Astrocyte (in vitro differentiated cells and primary cell): ENCODE measurements around the gene MYPOP. TPM values are rescaled to one million over a fixed set of nuclear protein-coding genes. Genes with fewer than 3 reads are reported as not detected.
"Not testable (repeated sequence)": the region's sequence is repeated elsewhere in the genome, so short reads cannot be mapped to it uniquely, and the experiment has no call there.

ENCODE experiments used
- DNase-seq: peaks from one replicate; pipeline ENCODE4 v3.0.0-alpha.2; 2010; ENCODE audit warnings: low read depth
- FAIRE-seq: peaks from 2 replicates; lab custom pipeline; 2011; peaks lifted over from hg19 to GRCh38; lab: Jason Lieb, UNC
- H2AFZ ChIP-seq: 2 replicates; pipeline ENCODE4 v1.6.0; 2012; ENCODE audit warnings: low read depth, low read length, inconsistent platforms
- H3K27ac ChIP-seq: 2 replicates; pipeline ENCODE4 v1.5.1; 2011; ENCODE audit warnings: low read depth, low read length, inconsistent platforms
- H3K27me3 ChIP-seq: 2 replicates; pipeline ENCODE4 v1.6.0; 2011; ENCODE audit warnings: low read length, inconsistent platforms; ENCODE audit not compliant: insufficient read depth
- H3K36me3 ChIP-seq: 2 replicates; pipeline ENCODE4 v1.5.1; 2011; ENCODE audit warnings: low read length, inconsistent platforms; ENCODE audit not compliant: insufficient read depth
- H3K4me1 ChIP-seq: 2 replicates; pipeline ENCODE4 v1.5.1; 2011; ENCODE audit warnings: low read length, inconsistent platforms; ENCODE audit not compliant: insufficient read depth
- H3K4me2 ChIP-seq: 2 replicates; pipeline ENCODE4 v1.6.0; 2012; ENCODE audit warnings: low read length, inconsistent platforms
- H3K4me3 ChIP-seq: 2 replicates; pipeline ENCODE4 v1.5.1; 2011; ENCODE audit warnings: low read depth, mild to moderate bottlenecking, low read length, inconsistent platforms; ENCODE audit not compliant: insufficient read depth
- H3K79me2 ChIP-seq: 2 replicates; pipeline ENCODE4 v1.6.0; 2012; ENCODE audit warnings: mild to moderate bottlenecking, low read length, inconsistent platforms; ENCODE audit not compliant: insufficient read depth
- H3K9ac ChIP-seq: 2 replicates; pipeline ENCODE4 v1.6.0; 2012; ENCODE audit warnings: mild to moderate bottlenecking, low read length, inconsistent platforms
- H3K9me3 ChIP-seq: 2 replicates; pipeline ENCODE4 v1.5.1; 2012; ENCODE audit warnings: low read depth, mild to moderate bottlenecking, low read length, inconsistent platforms; ENCODE audit not compliant: insufficient read depth
- H4K20me1 ChIP-seq: 2 replicates; pipeline ENCODE4 v1.6.0; 2012; ENCODE audit warnings: low read length, inconsistent platforms; ENCODE audit not compliant: insufficient read depth
- H3K27ac Mint-ChIP-seq: one replicate; pipeline ENCODE4 v1.8.0; 2021; ENCODE audit warnings: mild to moderate bottlenecking, mixed read lengths; ENCODE audit not compliant: unreplicated experiment
- H3K27me3 Mint-ChIP-seq: one replicate; pipeline ENCODE4 v1.8.0; 2021; ENCODE audit warnings: low read depth, mixed read lengths; ENCODE audit not compliant: unreplicated experiment
- H3K36me3 Mint-ChIP-seq: one replicate; pipeline ENCODE4 v1.8.0; 2021; ENCODE audit warnings: low read depth, mixed read lengths; ENCODE audit not compliant: unreplicated experiment
- H3K4me1 Mint-ChIP-seq: one replicate; pipeline ENCODE4 v1.8.0; 2021; ENCODE audit warnings: low read depth, mixed read lengths; ENCODE audit not compliant: unreplicated experiment
- H3K4me3 Mint-ChIP-seq: one replicate; pipeline ENCODE4 v1.8.0; 2021; ENCODE audit warnings: mild to moderate bottlenecking, moderate library complexity, mixed read lengths; ENCODE audit not compliant: unreplicated experiment
- H3K9me3 Mint-ChIP-seq: one replicate; pipeline ENCODE4 v1.8.0; 2021; ENCODE audit warnings: mild to moderate bottlenecking, mixed read lengths; ENCODE audit not compliant: unreplicated experiment
- EZH2 ChIP-seq: IDR thresholded peaks from 2 replicates; pipeline ENCODE4 v1.6.1; 2012; ENCODE audit warnings: mild to moderate bottlenecking, low read length, inconsistent platforms; ENCODE audit not compliant: insufficient read depth
- total RNA-seq: library from RNA; stranded (reverse); gene quantifications from 2 replicates; pipeline ENCODE4 v1.2.1, GENCODE V29; 2021
- TF ChIP-seq, protein P1 (sequence below): IDR thresholded peaks from 2 replicates; pipeline ENCODE4 v1.5.1; 2011; ENCODE audit warnings: low read depth, mild to moderate bottlenecking, inconsistent platforms, low read length, moderate library complexity; ENCODE audit not compliant: insufficient read depth

MYPOP gene
- total RNA-seq, 1 donor from 2014 or later, result 11.0 TPM

DNA sequence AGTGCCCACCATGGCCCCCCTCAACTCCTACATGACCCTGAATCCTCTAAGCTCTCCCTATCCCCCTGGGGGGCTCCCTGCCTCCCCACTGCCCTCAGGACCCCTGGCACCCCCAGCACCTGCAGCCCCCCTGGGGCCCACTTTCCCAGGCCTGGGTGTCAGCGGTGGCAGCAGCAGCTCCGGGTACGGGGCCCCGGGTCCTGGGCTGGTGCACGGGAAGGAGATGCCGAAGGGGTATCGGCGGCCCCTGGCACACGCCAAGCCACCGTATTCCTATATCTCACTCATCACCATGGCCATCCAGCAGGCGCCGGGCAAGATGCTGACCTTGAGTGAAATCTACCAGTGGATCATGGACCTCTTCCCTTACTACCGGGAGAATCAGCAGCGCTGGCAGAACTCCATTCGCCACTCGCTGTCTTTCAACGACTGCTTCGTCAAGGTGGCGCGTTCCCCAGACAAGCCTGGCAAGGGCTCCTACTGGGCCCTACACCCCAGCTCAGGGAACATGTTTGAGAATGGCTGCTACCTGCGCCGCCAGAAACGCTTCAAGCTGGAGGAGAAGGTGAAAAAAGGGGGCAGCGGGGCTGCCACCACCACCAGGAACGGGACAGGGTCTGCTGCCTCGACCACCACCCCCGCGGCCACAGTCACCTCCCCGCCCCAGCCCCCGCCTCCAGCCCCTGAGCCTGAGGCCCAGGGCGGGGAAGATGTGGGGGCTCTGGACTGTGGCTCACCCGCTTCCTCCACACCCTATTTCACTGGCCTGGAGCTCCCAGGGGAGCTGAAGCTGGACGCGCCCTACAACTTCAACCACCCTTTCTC lies 30.1 kb downstream of the MYPOP start:
- Mint-ChIP-seq H3K36me3 (no peaks in the 10 kb centered on the region), H3K9me3 (no peaks in the 10 kb centered on the region), H3K27ac (no peak overlapping the region), H3K4me3 (no peak overlapping the region), H3K4me1 (no peaks in the 10 kb centered on the region), H3K27me3 (no peaks in the 10 kb centered on the region)
- Histone ChIP-seq H3K27ac (no peak overlapping the region), H2AFZ (no peak overlapping the region), H3K27me3 (no peaks in the 10 kb centered on the region), H3K79me2 (no peaks in the 10 kb centered on the region), H3K4me1 (peaks cover 11% of the 10 kb centered on the region), H4K20me1 (no peaks in the 10 kb centered on the region), H3K9ac (no peak overlapping the region), H3K4me2 (no peak overlapping the region), H3K9me3 (no peaks in the 10 kb centered on the region), H3K4me3 (no peak overlapping the region), H3K36me3 (no peaks in the 10 kb centered on the region)
- no peak for TF ChIP-seq EZH2
- TF ChIP-seq, protein P1, sequence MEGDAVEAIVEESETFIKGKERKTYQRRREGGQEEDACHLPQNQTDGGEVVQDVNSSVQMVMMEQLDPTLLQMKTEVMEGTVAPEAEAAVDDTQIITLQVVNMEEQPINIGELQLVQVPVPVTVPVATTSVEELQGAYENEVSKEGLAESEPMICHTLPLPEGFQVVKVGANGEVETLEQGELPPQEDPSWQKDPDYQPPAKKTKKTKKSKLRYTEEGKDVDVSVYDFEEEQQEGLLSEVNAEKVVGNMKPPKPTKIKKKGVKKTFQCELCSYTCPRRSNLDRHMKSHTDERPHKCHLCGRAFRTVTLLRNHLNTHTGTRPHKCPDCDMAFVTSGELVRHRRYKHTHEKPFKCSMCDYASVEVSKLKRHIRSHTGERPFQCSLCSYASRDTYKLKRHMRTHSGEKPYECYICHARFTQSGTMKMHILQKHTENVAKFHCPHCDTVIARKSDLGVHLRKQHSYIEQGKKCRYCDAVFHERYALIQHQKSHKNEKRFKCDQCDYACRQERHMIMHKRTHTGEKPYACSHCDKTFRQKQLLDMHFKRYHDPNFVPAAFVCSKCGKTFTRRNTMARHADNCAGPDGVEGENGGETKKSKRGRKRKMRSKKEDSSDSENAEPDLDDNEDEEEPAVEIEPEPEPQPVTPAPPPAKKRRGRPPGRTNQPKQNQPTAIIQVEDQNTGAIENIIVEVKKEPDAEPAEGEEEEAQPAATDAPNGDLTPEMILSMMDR, result no peak
- FAIRE-seq (no peak), DNase-seq (no peak)

- DNase-seq, result no peak
- Mint-ChIP-seq H3K4me1 (no peaks in the 10 kb centered on the region), H3K9me3 (no peaks in the 10 kb centered on the region), H3K27ac (no peak overlapping the region), H3K27me3 (peaks cover 6% of the 10 kb centered on the region), H3K4me3 (no peak overlapping the region), H3K36me3 (no peaks in the 10 kb centered on the region)
- Histone ChIP-seq H3K27me3 (peaks cover 12% of the 10 kb centered on the region), H3K79me2 (no peaks in the 10 kb centered on the region), H3K4me3 (no peak overlapping the region), H3K4me1 (no peaks in the 10 kb centered on the region), H3K9ac (no peak overlapping the region), H3K4me2 (no peak overlapping the region), H2AFZ (no peak overlapping the region), H3K27ac (no peak overlapping the region), H3K36me3 (no peaks in the 10 kb centered on the region), H3K9me3 (no peaks in the 10 kb centered on the region), H4K20me1 (no peaks in the 10 kb centered on the region)
- TF ChIP-seq, protein P1, result no peak
- FAIRE-seq, result no peak
These were observed 31.6 kb downstream of the MYPOP start for GRCh38 chr19:45870798-45871197.

DNA sequence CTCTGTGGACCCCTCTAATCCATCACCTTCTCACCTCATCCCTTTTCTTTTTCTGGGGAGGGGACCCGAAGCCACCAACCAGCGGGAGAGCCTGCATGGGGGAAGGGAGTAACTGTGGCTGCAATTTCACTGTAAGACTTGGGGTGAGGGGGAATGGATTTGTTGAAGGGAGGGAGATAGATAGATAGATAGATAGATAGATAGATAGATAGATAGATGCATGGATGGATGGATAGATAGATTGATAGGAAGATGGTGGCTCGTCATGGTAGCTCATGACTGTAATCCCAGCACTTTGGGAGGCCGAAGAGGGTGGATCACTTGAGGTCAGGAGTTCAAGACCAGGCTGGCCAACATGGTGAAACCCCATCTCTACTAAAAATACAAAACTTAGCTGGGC lies 35.2 kb downstream of the MYPOP start:
- not testable (repeated sequence) for H3K9ac ChIP-seq, H3K36me3 ChIP-seq, H2AFZ ChIP-seq, H3K4me1 ChIP-seq, H3K4me1 Mint-ChIP-seq, H3K79me2 ChIP-seq, H3K27ac ChIP-seq, H3K4me3 Mint-ChIP-seq, H3K9me3 ChIP-seq, DNase-seq, H3K36me3 Mint-ChIP-seq, H4K20me1 ChIP-seq, H3K4me2 ChIP-seq, H3K9me3 Mint-ChIP-seq, FAIRE-seq, H3K4me3 ChIP-seq, H3K27ac Mint-ChIP-seq
- H3K27me3 ChIP-seq, result peaks cover 33% of the 10 kb centered on the region
- H3K27me3 Mint-ChIP-seq, result peaks cover 25% of the 10 kb centered on the region
